Measurements from ENCODE around the gene ACOT2.
"Not testable (repeated sequence)": the region's sequence is repeated elsewhere in the genome, so short reads cannot be mapped to it uniquely, and the experiment has no call there.

Gene ACOT2

DNA sequence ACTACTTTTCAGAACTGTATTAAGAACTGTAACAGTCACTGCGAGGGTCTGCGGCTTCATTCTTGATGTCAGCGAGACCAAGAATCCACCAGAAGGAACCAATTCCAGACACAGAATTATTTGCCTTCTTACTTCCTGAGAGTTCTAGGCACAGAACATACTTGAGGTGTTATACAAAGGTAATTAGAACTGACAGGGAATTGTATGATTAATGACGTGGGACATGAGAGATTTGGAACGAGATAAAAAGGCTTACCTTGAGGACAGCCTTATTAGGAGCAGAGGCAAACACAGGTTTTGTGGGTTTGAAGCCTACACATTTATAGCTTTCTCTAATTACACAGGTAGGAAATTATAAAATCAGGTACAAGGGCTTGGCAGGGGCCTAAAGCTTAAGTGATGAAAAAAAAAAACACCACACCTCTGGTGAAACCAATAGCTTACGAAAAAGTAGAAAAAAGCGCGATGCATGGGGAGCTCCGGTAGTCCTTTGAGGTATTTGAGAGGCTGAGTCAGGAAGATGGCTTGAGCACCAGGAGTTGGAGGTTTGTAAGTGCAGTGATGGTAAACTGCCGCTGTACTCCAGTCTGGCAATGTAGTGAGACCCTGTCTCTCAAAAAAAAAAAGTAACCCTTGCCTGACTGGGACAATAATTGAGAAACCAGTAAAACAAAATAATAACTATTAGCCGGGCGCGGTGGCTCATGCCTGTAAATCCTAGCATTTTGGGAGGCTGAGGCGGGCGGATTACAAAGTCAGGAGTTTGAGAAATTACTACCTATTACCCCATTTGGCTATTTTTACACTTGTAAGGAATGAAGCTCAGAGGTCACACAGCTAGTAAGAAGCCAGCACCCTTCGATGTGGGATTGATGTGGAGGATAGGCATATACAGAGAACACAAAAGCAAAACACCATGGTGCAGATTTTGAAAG is 795 bp upstream of the ACOT2 start:
- no peak for DNase-seq

- peak in 1 of 51 donors; percentile 70 for DNase-seq
These were observed 178 bp upstream of the ACOT2 start for GRCh38 chr14:73568886-73569184.

DNA sequence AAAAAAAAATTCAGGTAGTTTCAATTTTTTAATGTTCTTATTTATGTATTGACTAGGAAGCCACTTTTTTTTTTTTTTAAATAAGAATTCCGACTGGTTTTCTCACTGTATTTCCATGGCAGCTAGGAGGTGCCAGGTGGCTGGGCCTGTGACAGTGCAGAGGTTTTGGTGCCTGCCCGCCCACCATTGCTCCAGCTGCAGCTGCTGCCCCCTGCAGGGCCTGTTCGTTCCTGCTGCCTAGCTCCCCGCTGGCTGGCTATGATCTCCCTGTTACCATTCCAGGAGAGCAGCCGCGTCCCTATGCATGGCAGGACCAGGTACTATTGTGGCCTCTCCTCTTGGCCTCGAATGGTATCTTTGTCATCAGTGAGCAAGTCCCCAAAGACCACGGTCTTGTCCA is 1.9 kb downstream of the ACOT2 start:
- DNase-seq, result peak in 26 of 51 donors; percentile 4 to 53 (median 19)

DNA sequence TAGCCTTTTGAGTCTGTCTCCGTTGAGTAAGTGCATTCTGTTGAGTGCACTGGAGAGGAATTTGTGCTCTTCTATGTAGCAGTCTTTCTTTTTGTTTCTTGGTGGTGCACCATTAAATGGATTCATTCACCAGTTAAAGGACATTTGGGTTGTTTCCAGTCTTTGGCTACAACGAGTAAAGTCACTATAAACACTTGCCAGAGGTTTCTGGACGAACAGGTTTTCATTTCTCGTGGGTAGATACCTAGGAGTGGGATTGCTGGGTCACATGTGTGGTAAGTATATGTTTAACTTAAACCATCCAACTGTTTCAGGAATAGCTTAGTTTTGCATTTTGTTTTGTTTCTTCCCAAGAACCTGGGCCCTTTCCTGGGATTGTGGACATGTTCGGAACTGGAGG is 4.0 kb downstream of the ACOT2 start:
- DNase-seq, result not testable (repeated sequence)

- DNase-seq, result not testable (repeated sequence)
These were observed 4.7 kb downstream of the ACOT2 start for GRCh38 chr14:73573740-73574139.

DNA sequence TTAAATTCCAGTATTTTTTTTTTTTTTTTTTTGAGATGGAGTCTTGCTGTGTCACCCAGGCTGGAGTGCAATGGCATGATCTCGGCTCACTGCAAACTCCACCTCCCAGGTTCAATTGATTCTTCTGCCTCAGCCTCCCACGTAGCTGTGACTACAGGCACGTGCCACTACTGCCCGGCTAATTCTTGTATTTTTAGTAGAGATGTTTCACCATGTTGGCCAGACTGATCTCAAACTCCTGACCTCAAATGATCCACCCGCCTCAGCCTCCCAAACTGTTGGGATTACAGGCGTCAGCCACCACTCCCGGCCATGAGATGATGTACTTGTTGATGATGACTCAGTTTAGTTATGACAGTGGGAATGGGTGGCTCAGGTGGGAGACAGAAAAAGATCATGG is 5.2 kb downstream of the ACOT2 start:
- DNase-seq, result not testable (repeated sequence)

DNA sequence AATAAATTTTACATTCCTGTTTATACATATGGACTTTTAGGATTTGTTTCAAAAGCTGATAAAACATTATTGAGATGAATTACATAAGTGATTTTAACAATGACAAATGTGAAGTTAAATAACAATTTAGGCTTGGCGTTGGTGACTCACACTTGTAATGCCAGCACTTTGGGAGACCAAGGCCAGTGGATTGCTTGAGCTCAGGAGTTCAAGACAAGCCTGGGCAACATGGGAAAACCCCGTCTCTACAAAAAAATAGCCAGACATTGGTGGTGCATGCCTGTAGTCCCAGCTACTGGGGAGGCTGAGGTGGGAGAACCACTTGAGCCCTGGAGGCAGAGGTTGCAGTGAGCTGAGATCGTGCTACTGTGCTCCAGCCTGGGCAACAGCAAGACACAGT is 7.4 kb downstream of the ACOT2 start:
- no peak for DNase-seq

DNA sequence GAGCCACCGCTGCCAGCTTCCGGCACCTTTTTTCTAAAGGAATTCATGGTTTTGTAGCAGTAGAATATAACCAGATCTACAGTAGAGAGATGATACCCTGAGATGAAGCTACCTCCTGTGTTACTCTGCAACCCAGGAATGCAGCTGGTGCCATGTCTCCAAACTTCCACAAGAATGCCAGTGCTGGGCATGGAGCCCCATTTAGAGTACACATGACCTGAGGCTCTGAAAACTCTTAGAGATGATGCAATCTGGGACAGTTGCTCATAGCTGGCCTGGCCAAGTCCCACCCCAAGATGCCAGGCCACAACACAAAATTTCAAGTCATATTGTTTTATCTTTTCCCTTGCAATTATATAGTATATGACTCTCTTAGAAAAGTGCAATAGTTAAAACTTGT is 8.2 kb downstream of the ACOT2 start:
- DNase-seq, result not testable (repeated sequence)

DNA sequence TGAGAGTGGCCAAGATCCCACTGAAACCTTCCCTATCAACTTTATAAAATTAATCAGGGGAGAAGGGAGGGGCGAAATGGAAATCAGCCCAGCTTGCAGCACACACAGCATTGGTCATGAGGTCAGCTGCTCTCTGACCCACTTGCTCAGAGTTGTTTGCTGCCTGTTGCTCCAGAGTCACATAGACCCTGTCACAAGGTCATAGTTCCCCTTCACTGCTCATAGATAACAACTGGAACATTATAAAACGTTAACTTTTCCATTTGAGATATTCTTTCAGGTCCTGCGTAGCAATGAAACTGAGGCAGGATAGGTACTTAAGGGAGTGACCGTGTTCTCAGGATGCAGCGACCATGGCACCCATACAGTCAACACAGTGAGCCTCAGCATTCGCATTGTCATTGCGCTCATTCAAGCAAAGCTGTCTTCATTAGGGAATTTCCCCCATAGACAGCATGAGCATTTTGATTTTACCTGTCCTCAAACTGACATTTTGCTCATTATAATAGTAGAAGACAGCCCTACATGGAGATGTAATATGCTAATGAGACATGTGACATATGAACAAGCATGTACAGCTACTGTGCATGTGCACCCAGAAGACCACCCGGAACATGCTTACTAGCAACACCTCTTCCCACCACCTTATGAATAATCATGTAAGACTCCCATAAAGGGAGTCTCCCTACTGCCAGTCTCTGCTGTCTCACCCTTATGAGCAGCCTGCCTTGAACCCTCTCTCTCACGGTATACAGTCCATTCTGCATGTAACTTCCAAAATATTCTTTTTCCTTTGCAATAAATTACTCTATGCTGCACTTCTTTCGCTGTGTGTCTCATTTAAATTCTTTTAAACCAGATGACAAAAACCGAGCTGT is 13.3 kb downstream of the ACOT2 start:
- not testable (repeated sequence) for DNase-seq

DNA sequence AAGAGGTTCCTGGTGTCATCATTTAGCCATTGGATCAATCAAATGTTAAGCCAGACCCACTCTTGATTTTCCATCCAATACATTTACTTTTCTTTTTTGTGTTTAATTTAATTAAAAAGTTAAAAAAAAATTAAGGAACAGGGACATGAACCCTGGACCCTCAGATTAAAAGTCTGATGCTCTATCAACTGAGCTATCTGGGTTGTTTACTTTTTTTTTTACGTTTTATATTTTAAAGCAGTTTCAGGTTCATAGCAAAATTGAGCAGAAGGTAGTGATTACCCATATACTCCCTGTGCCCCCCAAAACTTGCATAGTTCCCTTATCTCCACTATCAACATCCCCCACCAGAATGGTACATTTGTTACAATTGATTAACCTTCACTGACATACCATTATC is 19.7 kb downstream of the ACOT2 start:
- no peak for DNase-seq

DNA sequence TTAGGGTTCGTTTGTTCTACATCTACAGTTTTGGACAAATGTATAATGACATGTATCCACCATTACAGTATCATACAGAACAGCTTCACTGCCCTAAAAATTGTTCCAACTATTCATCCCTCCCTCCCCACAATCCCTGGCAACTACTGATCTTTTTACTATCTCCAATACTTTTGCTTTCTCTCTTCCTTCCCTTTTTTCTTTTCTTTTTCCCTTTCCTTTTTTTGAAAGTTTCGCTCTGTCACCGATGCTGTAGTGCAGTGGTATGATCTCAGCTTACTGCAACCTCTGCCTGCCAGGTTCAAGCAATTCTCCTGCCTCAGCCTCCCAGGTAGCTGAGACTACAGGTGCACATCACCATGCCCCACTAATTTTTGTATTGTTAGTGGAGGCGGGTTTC is 20.1 kb downstream of the ACOT2 start:
- no peak for DNase-seq

GRCh38 chr14:73590673-73591004 is 21.6 kb downstream of the ACOT2 start:
- not testable (repeated sequence) for DNase-seq

- DNase-seq, result peak in 13 of 51 donors; percentile 5 to 38 (median 20)
These were observed 22.9 kb downstream of the ACOT2 start, which contains the start of gene ACOT4 for GRCh38 chr14:73591690-73592449. ACOT4 (plus strand) TSS chr14:73591873; CDS start chr14:73591960, 87 bp downstream.

DNA sequence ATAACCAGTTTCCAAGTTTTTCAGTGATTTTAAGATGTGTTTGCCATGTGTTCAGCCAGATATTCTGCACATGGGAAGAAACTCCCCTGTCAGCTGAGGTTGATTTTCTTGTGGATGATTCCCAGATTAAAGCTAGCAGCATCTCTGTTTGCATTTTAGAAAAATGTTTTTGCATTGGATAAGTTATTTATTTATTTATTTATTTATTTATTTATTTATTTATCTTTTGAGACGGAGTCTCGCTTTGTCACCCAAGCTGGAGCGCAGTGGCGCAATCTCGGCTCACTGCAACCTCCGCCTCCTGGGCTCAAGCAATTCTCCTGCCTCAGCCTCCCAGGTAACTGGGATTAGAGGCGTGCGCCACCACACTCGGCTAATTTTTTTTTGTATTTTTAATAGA is 25.5 kb downstream of the ACOT2 start:
- DNase-seq, result no peak

DNA sequence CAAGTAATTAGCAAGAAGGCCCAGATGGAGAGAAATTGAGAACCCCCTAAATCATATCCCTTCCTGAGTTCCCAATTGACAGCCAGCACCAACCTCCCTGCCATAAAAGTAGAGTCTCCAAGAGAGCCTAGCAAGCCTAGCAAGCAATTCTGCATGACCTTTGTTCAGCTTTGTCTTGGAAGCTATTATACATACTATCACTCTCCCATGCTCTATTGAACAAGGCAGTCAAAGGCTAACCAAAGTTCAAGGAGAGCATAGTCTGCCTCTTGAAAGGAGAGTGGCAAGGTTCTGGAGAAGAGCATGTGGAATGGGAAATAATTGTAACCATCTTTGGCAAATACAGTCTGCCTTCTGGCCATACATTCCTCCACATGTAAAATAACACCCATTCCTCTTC is 30.5 kb downstream of the ACOT2 start:
- DNase-seq, result no peak

DNA sequence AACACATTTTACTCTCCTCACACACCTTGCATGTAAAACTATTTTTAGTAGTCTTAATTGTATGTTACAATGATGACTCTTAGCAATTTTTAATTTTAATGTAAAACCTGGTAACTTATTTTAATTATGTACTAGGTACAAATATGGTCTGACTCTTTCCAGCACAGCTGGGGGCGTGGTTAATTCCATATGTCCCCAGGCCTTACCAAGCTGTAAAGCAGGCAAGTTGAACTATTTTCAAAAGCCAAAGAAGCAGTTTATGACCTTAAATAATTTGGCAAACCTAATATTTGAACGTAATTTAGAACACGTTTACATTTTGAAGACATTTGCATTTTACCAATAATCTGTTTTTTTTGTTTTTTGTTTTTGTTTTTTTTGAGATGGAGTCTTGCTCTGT is 34.0 kb downstream of the ACOT2 start:
- no peak for DNase-seq

- no peak for DNase-seq
These were observed 37.3 kb downstream of the ACOT2 start for GRCh38 chr14:73606271-73606670.

- no peak for DNase-seq
These were observed 38.2 kb downstream of the ACOT2 start for GRCh38 chr14:73607241-73607640.

DNA sequence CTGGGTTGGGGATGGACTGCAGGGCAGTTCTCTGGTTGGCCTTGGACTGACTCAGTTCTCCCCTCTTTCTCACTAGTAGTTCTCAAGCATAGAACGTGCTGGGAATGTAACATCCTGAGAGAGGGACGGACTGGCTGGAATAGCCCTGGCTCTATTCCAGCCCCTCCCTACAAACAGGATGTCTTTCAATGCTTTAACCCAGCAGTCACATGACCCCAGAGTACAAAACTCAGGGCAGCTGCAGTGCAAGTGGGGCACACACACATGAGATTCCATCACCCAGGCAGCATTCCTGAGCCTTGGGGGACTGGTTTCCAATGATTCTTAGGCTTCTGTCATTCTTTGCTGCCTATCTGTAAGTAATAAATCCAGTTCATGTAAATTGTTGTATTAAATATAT is 41.7 kb downstream of the ACOT2 start:
- peak in 21 of 51 donors; percentile 2 to 70 (median 20) for DNase-seq

- peak in 48 of 51 donors; percentile 7 to 83 (median 50) for DNase-seq
These were observed 43.5 kb downstream of the ACOT2 start, which contains the start of gene ACOT6 for GRCh38 chr14:73612339-73613045. ACOT6 (plus strand) TSS chr14:73612517; CDS start chr14:73612572, 55 bp downstream.

GRCh38 chr14:73613046-73613383 is 44.0 kb downstream of the ACOT2 start:
- DNase-seq, result peak in 3 of 51 donors; percentile 32 to 45 (median 38)
